ENCODE results near the gene SMG9. TPM values are rescaled to one million over a fixed set of nuclear protein-coding genes. Genes with fewer than 3 reads are reported as not detected.

Gene SMG9
- polyA plus RNA-seq, 3 donors = 1.3 to 26.1 (median 2.4) TPM

DNA sequence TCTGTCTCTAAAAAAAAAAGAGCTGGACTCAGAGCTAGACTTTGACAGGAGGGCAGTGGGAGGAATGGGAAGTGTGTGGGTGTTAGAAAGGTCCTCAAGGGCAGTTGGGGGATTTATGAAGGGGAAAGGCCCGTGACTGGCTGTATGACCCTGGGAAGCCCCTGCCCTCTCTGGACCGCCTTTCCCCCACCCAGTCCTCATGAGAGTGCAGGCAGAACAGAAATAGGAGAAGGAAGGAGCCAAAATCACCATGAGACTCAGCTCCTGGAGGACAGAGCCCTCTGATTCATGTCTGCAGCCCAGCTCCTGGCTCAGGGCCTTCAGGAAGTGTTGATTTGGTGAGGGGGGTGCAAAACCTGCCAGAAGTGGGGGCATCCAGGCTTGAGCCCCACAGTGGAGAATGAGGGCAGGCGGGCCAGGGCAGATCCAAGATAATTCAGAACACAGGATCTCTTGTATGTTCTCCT is 8.7 kb upstream of the SMG9 start:
- intact Hi-C loops (cut with micrococcal nuclease) = no loop called here
- peak overlapping the region; percentile 8 to 73 for H3K27ac ChIP-seq (ENCODE audit: low read depth in 1 of 2, low read length in 2 of 2)
- Mint-ChIP-seq H3K27me3 (ENCODE audit: low read depth in 3 of 3) (peaks cover 0 to 1% (median 0%) of the 10 kb centered on the region in 3 donors), H3K27ac (peak overlapping the region; percentile 77 to 88 (median 84)), H3K4me1 (peaks cover 67% of the 10 kb centered on the region), H3K9me3 (peaks cover 0 to 2% (median 0%) of the 10 kb centered on the region in 7 donors), H3K36me3 (peaks cover 14 to 33% of the 10 kb centered on the region in 2 donors), H3K4me3 (no peak overlapping the region)
- no peaks in the 10 kb centered on the region for H3K27me3 ChIP-seq (ENCODE audit: control insufficient read depth in 2 of 2, insufficient read depth in 2 of 2, low read length in 2 of 2)
- H4K20me1 ChIP-seq (ENCODE audit: insufficient read depth, low read length) = no peaks in the 10 kb centered on the region
- H3K4me3 ChIP-seq (replicated peaks in 1 of 3; ENCODE audit: low read depth in 2 of 3, low read length in 3 of 3) = no peak overlapping the region
- H3K36me3 ChIP-seq (replicated peaks in 1 of 2; ENCODE audit: control insufficient read depth in 1 of 2, insufficient read depth in 2 of 2, low read length in 2 of 2) = peaks cover 15 to 21% of the 10 kb centered on the region in 2 donors
- H2AFZ ChIP-seq (ENCODE audit: insufficient read depth, low read depth, low read length, poor library complexity, severe bottlenecking) = no peak overlapping the region
- peak; percentile 40 to 91 (median 55) for DNase-seq
- H3K9me3 ChIP-seq (replicated peaks in 1 of 2; ENCODE audit: control insufficient read depth in 1 of 2, insufficient read depth in 1 of 2, low read length in 2 of 2) = no peaks in the 10 kb centered on the region
- WGBS (ENCODE audit: insufficient coverage) = 100% methylated on average over 1 of the region's 3 CpGs
- H3K9ac ChIP-seq (ENCODE audit: insufficient read depth, low read length, poor library complexity, severe bottlenecking) = peak overlapping the region; percentile 30
- peaks cover 52 to 56% of the 10 kb centered on the region in 2 donors for H3K4me1 ChIP-seq (ENCODE audit: control insufficient read depth in 1 of 2, insufficient read depth in 2 of 2, low read length in 2 of 2)
- TF ChIP-seq, protein P1, sequence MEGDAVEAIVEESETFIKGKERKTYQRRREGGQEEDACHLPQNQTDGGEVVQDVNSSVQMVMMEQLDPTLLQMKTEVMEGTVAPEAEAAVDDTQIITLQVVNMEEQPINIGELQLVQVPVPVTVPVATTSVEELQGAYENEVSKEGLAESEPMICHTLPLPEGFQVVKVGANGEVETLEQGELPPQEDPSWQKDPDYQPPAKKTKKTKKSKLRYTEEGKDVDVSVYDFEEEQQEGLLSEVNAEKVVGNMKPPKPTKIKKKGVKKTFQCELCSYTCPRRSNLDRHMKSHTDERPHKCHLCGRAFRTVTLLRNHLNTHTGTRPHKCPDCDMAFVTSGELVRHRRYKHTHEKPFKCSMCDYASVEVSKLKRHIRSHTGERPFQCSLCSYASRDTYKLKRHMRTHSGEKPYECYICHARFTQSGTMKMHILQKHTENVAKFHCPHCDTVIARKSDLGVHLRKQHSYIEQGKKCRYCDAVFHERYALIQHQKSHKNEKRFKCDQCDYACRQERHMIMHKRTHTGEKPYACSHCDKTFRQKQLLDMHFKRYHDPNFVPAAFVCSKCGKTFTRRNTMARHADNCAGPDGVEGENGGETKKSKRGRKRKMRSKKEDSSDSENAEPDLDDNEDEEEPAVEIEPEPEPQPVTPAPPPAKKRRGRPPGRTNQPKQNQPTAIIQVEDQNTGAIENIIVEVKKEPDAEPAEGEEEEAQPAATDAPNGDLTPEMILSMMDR (IDR thresholded peaks at IDR 0.05) = no peak
- H3K4me2 ChIP-seq (replicated peaks; ENCODE audit: extremely low read depth, low read length, poor library complexity, severe bottlenecking) = no peak overlapping the region
- H3K79me2 ChIP-seq (ENCODE audit: insufficient read depth, low read length) = peaks cover 20% of the 10 kb centered on the region

GRCh38 chr19:43762814-43763213 is 8.1 kb upstream of the SMG9 start:
- peaks cover 16 to 30% of the 10 kb centered on the region in 2 donors for H3K36me3 Mint-ChIP-seq
- peak overlapping the region in 5 of 7 donors; percentile 9 to 74 (median 52) for H3K27ac Mint-ChIP-seq
- no peak overlapping the region for H3K4me2 ChIP-seq (replicated peaks; ENCODE audit: extremely low read depth, low read length, poor library complexity, severe bottlenecking)
- H3K9me3 ChIP-seq (replicated peaks in 1 of 2; ENCODE audit: control insufficient read depth in 1 of 2, insufficient read depth in 1 of 2, low read length in 2 of 2) = no peaks in the 10 kb centered on the region
- no peak for DNase-seq
- no peaks in the 10 kb centered on the region for H4K20me1 ChIP-seq (ENCODE audit: insufficient read depth, low read length)
- peaks cover 20% of the 10 kb centered on the region for H3K79me2 ChIP-seq (ENCODE audit: insufficient read depth, low read length)
- peaks cover 0 to 1% (median 0%) of the 10 kb centered on the region in 3 donors for H3K27me3 Mint-ChIP-seq (ENCODE audit: low read depth in 3 of 3)
- peaks cover 66% of the 10 kb centered on the region for H3K4me1 Mint-ChIP-seq
- no peaks in the 10 kb centered on the region for H3K27me3 ChIP-seq (ENCODE audit: control insufficient read depth in 2 of 2, insufficient read depth in 2 of 2, low read length in 2 of 2)
- WGBS (ENCODE audit: insufficient coverage) = no CpG with 5 or more reads among the region's 3 CpGs
- intact Hi-C loops (cut with micrococcal nuclease) = no loop called here
- TF ChIP-seq, protein P1 (IDR thresholded peaks at IDR 0.05) = no peak
- peaks cover 13 to 18% of the 10 kb centered on the region in 2 donors for H3K36me3 ChIP-seq (replicated peaks in 1 of 2; ENCODE audit: control insufficient read depth in 1 of 2, insufficient read depth in 2 of 2, low read length in 2 of 2)
- H3K9me3 Mint-ChIP-seq = peaks cover 0 to 4% (median 0%) of the 10 kb centered on the region in 7 donors
- H2AFZ ChIP-seq (ENCODE audit: insufficient read depth, low read depth, low read length, poor library complexity, severe bottlenecking) = no peak overlapping the region
- H3K9ac ChIP-seq (ENCODE audit: insufficient read depth, low read length, poor library complexity, severe bottlenecking) = no peak overlapping the region
- no peak overlapping the region for H3K4me3 Mint-ChIP-seq
- H3K27ac ChIP-seq (ENCODE audit: low read depth in 1 of 2, low read length in 2 of 2) = no peak overlapping the region
- peaks cover 50 to 56% of the 10 kb centered on the region in 2 donors for H3K4me1 ChIP-seq (ENCODE audit: control insufficient read depth in 1 of 2, insufficient read depth in 2 of 2, low read length in 2 of 2)
- no peak overlapping the region for H3K4me3 ChIP-seq (replicated peaks in 1 of 3; ENCODE audit: low read depth in 2 of 3, low read length in 3 of 3)

Measured in CD14-positive monocyte (primary cell).